HG02870 (cell line): ENCODE measurements around the gene PCED1A.

Experiments
- ATAC-seq: cut with Tn5 transposase; IDR thresholded peaks from one replicate; pipeline ENCODE4 v1.9.1; 2021; ENCODE audit warnings: mild to moderate bottlenecking, moderate library complexity; ENCODE audit not compliant: unreplicated experiment

PCED1A gene

DNA sequence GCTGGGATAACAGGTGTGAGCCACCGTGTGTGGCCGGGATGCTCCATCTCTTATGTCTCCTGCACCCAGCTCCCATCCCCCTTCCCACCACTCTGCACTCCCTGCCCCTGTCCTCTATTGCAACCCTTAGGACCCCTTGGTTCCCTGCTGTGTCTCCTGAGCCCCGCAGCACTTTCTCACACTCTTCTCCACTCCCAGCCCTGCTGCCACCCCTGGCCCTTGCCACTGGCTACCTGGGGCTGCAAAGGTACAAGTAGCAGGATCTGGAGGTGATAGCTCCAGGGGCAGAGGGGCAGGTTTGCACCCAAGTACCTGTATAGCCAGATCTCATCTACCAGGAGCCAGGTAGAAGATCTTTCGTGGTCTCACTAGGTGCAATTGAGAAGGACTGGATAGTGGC is 33.4 kb downstream of the PCED1A start:
- ATAC-seq: no peak

DNA sequence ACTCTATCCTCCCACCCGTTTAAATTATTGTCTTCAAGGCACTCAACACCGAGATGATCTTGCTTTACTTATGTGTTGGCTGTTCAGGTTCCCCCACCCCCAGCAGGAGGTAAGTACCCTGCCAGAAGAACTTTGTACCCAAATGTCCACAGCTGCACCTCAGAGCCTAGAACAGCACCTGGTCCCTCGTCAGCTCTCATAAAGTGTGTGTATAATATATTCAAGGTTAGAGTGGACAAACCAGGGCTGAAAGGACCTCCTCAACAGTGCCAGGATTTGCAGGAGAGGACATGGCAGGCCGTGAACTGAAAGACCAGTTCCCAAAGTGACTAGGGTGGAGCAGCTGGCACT is 34.1 kb downstream of the PCED1A start:
- no peak for ATAC-seq

DNA sequence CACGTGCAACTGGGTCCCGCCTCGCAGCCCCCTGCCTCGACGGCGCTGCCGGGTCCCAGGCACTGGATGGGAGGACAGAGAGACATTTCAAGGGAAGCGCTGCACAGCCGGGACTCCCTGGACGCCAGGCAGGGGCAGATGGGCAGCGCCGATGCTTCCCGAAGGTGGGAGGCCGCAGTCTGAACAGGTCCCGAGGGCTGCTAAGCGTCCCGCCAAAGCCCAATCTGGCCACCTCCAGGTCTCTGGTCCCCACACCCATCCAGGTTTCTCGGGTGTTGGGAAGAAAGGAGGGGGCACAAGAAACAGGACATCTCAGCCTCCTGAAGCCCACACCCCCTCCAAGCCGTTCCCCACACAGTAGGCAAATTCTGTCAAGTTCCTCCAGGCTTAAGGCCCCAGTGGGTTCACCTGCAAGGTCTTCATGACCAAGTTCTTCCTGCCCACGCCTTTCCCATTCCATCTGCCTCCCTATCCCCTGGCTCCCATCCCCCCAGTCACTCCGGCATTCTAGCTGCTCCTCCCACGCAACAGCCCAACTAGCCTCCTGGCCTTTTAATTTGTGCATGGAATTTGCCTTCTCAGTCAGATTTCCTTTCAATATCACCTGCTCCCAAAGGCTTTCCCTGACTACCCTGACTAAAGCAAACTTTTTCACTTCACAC is 34.6 kb downstream of the PCED1A start:
- no peak for ATAC-seq

DNA sequence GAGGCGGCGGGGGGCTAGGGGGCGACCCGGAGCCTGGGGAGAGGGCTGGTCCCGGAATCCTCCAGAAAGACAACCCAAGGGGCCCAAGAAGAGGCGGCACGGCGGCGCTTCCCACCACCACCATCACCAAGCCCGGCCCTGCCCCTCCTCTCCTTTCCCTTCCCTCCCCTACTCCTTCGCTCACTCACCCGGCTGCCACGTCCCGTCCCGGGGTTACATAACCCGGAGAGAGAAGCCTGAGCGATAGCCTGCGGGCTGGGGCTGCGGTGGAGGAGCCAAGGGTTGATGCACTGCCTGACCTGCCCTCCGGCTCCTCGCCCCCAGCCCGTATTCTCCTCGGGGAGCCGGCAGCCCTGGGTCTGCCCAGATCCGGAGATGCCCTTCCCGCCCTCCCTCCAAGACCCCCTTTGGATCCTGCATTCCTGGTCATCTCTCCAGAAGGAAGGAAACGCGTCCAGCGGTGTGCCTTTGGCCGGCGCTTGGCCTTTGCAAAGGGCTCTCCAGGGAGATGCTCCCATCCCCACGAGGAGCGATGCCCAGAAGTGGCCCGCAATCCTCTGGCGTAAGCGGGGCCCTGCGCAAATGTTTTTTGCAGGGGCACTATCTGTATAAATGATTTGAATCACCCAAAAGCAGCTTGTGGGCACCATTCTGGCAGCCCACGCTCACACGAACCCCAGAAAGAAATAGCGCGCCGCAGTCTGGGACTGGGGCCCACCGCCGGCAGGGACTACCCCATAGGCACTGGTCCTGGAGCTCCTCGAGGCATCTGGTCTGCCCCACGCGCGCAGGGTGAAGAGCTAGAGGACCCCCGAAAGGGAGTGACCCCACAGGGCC is 35.4 kb downstream of the PCED1A start:
- ATAC-seq: no peak

DNA sequence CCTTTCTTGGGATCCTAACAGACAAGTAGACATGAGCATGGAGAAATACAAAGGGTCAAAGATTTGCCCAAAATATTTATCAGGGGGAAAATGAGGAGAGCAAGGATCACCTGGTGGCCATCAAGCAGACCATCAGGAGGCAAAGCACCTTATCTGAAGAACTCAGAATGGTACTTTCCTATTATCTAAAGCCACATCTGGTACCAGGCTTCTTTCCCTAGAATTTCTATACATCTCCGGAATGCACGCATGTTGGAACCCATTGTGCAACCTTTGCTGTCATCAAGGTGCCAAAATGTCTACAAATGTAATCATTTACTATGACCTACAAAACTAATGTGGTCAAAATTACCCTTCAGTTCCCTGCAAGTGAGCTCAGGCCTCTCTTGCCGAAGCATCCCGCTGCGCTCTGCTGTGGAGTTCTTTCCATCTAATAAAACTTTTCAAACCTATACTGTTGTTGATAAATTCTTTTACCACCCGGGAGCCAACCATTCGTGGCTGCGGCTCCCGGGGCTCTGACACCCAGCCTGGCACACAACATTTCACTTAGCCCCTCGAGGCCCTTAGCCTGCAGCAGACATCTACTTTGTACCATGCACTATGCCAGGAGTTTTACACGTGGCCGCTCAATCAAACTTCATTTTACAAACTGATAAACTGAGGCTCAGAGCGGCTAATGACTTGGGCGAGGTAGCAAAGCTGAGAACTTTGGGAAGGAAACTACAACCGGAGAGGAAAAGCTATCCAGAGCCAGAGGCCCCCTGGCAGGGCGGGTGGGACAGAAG is 36.2 kb downstream of the PCED1A start:
- no peak for ATAC-seq

DNA sequence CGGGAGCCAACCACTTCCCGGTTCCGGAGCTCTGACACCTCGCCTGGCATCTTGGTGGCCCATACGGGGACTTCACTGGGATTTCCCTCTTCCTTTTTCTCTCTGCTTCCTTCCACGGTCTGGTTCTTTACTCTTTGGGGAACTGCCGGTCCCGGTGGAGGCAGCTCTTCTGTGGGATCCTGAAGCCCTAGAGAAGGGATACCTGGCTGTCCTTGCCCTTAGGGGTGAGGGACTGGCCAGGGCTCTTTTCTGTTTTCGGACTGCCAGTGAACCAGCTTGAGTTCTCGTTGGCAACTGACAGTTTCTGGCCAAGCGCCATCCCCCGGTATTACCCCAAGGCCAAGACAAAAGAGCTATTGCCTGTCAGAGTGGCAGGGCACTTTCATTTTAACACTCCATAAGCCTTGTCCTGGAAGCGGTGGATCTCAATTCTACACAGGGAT is 39.1 kb downstream of the PCED1A start:
- ATAC-seq: no peak

DNA sequence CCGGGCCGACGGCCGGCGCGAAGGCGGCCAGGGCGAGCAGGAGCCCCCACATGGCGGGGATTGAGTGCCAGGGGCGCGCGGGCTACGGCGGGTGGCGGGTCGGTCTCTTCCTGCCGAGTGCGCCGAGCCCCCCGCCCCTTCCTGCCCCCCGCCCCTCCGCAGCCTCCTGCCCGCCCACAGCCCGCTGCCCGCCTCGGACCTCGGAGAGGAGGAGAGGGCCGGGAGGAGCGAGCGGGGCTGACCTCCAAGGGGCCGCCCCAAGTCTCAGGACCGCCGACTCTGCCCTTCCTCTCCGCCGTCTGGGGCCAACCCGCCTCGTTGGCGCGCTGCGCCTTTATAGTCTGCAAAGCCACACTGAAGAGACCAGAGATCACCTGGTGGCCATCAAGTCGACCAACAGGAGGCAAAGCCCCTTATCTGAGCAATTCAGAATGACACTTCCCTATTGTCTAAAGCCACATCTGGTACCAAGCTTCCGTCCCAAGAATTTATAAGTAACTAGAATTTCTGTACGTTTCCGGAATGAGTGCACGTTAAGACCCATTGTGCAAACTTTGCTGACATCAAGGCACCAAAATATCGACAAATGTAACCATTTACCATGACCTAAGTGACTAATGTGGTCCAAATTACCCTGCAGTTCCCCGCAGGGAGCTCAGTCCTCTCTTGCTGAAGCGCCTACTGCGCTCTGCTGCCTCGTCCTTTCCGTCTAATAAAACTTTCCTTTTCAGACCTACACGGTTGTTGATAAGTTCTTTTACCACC is 39.8 kb downstream of the PCED1A start, which contains the start of gene CPXM1:
CPXM1 (minus strand) TSS at position 107 of the 765 bp plus-strand sequence; CDS start at position 52, 55 bp downstream.
- ATAC-seq: no peak

DNA sequence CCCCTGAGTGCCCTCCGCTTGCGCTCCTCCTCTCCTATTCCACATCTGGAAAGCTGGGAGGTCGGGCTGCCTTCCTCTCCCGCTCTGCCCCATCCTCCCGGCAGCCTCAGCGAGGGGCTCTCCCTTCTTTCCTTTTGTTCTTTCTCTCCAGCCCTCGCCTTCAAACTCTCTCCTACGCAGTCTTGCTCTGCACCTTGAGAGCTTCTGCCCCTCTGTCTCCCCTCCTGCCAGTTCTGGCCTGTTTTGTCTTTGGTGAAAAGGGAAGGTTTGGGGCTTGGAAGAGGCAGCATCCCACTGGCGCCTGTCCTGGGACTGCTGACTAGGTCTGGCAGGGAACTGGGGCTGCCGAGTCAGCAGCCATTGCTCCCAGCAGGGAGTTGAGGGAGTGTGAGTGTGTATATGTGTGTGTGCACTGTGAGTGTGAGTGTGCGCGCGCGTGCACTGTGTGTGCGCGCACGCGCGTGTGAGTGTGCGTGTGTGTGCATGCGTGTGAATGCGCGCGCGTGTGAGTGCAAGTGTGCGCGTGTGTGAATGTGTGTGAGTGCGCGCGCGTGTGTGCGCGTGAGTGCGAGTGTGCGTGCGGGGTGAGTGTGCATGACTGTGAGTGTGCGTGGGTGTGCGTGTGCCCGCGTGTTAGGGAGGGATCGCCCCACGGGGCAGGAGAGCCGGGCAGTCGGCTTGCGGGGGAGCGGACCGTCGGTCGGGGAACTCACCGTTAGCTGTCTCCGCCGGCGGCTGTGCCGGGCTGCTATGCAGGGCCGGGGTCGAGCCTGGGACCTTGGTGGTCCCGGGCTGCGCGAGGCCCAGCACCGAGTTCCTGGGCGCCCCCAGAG is 40.6 kb downstream of the PCED1A start:
- ATAC-seq: no peak

DNA sequence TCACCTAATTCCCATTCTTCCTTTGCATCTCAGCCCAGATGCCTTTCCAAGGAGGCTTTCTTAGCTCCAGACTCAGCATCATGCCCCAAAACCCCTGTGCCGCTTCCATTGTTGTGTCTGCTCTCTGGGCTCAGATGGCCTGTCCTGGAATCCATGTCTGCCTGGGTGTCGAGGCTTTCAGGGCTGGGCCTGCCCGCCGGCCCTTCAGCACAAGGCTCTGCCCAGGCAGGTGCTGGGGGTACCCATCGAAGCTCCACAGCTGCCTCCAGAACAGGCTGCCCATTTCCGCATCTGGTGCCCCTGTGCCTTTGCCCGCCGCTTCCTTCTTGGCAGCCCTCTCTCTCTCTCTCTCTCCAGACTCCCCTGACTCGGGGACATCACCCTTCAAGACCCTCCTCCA is 41.2 kb downstream of the PCED1A start:
- ATAC-seq: no peak

DNA sequence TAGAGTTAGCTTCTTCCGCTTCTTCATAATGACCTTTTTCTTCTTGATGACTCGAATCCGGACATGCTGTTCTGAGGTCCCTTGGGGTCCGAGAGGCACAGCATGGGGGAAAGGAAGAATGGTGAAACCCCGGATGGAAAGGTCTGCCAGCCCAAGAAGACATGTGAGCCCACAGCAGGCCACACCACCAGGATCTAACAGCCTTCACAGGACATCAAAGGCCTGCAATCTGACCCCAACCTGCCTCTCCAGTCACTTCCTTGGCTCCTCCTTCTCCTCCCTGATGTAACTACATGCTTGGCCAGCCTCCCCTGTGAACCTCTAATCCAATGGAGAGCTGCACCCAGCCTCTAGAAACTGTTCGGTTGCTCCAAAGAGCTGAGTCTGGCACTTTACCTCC is 41.6 kb downstream of the PCED1A start:
- no peak for ATAC-seq

DNA sequence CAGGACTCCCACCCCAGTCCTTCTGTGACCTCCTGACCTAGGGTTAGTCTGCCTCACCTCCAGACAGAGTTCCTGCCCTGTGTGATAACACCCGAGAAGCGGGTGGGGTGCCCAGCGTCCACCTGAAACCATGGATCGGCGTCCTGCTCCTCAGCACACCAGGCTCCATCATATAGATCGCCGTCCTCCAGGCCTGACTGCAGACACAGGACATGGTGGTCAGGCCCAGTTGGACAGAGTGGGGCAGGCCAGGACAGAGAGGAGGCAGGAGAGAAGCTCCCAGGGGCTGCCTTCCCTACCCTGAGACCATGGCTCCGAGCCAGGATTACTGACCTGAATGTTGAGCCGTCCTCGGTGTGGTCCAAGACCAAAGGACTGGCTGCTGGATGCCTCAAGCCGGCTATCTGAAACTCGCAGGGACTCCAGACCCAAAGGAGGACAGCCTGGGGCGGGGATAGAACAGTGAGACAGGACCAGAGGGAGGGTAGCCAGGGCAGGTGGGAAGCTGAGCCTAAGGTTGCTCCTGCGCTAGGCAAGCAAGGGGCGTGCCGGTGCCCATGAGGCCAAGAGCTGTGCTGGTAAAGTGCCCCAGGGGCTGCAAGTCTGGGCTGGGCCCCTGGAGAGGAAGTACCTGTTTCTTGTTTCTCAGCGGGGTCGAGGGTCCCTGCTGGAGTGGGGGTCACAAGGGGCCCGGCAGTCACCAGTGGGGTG is 42.2 kb downstream of the PCED1A start:
- no peak for ATAC-seq

DNA sequence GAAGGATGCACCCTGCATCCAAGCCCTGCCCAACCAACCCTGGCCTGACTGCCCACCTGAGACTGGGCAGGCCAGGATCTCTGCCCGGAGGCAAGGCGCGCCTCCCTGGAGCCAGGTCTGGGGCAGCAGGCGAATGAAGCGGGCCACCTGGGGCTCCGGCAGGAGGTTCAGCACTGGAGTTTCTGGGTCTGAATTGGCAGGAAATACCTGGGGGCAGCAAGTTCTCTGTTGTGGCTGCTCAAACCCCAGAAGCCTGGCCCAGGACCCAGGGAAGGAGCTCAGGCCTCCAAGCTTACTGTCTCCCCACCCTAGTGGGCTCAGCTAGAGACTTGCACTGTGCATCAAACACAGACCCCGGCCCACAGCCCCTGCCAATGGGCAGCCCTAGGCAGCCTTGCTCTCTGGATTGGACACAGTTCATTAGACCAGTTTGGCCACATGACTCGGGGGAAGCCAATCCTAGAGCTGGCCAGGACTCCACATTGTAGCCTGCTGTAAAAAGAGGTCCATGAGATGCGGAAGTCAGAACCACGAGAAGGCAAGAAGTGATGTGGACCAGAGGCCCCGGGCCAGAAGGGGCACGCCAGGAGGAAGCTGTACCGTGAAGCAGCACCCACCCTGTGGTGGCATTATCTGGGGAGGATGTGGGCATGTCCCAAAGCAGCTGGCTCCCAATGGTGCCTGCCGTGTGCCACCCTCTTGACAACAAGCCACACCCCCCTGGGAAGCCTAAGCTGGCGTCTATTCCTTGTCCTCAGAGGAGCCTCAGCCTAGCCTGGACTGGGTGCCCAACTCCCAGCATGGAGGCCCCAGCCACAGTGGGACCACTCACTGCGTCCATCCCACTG is 43.1 kb downstream of the PCED1A start:
- ATAC-seq: no peak

DNA sequence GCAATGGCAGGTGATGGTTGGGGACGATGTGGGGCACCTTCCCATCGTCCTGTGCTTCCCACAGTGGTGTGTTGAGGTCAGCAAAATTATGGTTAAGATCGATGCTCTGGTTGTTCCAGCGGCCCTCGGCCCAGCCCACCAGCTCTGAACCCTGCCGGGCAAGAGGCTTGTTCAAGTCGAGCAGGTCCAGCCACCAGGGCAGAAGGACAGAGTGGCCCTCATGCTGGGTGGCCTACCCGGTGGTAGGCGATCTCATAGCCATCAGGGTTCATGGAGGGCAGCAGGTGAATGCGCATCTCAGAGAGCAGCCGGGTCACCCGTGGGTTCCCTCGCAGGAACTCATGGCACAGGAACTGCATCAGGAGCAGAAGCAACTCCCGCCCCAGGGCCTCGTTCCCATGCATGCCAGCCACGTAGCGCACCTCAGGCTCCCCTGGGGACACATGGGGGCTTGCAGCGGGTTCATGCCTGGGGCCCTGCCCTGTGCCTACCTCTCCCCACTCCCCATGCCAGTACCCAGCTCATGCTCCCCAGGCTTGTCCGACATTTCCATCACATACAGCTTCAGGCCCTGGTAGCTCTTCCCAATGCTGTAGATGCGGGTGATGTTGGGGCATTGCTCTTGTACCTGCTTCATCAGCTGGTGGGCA is 44.3 kb downstream of the PCED1A start:
- ATAC-seq: no peak

DNA sequence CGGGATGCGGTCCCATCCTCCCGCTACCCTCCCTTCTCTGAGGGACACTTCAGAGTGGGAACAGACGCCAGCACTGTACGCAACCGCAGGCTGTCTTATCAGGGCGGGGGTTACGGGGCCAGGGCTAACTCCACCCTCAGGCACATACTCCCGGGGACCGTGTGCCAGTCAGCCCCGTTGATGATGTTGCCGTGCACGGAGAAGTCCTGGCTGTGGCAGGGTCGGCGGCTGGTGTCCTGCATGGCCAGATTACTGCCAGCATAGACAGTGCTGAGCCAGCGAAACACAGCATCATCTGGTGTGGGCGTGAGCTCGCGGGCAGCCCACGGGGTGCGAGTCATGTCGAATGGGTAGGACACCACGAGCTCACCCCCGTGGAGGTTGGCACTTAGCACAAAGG is 45.0 kb downstream of the PCED1A start:
- no peak for ATAC-seq

DNA sequence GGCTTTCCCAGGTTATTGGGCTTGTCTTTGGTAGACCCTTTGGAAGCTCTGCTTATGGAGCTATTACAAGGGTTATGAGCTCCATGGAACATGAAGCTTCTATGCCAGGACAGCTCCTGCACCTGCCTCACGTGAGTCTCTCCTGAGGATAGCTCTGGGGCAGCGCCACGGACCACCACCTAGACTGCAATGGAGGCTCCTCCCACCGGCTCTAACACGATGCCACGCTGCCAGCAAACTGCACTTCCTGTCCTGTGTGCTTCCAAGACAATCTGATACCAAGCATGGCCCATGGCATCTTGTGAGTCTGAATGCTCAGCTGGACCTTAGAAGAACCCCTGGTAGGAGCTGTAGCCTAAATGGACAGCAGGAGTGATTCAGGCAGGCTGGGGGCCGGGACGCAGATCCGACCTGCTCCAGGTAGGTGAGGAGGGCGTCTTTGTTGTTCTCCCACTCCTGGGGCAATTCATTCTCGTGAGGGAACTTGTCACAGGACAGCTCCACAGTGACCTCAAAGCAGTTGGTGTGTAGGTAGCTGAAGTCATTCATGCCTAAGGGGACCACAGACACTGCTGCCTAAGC is 45.5 kb downstream of the PCED1A start:
- ATAC-seq: no peak

DNA sequence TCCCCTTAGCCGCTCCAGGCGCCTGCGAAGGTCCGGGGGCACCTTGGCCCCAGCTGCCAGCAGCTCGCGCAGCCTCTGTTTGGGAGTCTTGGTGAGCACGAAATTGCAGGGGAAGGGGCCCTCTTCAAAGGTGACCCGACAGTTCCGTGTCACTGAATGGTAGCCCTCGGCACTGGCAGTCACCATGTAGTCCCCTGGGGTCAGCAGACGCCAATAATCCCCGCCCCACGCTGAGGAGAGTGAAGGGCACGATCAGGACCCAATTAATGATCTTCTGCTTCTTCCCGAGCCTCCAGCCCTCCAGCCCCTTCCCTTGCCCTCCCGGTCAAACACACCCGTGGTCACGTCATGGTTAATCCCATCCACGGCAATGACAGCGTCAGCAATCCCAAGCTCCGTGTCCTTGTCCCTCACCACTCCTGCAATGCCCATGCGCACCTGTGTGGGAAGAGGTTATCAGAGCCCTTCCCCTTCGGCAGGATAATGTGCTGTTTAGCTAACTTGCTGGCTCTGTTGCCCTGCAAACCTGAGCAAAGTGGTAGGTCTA is 46.2 kb downstream of the PCED1A start:
- ATAC-seq: no peak

DNA sequence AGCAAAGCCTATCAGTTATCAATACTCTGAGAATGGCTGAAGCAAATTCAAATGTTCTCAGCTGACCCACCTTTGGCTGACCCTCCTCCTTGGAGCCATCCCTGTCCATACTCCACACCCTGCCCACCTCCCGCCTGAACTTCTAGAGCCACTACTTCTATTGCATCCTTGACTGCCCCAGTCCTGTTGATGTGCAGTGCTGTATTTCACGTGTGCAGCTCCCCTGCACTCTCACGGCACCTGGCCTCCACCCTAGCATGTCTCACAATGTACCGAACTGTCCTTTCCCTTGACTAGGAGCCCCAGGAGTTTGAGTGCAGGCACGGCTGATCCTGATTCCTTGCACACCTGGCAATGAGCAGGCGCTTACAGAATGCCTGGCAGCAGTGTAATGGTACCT is 47.0 kb downstream of the PCED1A start:
- no peak for ATAC-seq
